ENCODE data around the gene PLEKHF1.

DNA sequence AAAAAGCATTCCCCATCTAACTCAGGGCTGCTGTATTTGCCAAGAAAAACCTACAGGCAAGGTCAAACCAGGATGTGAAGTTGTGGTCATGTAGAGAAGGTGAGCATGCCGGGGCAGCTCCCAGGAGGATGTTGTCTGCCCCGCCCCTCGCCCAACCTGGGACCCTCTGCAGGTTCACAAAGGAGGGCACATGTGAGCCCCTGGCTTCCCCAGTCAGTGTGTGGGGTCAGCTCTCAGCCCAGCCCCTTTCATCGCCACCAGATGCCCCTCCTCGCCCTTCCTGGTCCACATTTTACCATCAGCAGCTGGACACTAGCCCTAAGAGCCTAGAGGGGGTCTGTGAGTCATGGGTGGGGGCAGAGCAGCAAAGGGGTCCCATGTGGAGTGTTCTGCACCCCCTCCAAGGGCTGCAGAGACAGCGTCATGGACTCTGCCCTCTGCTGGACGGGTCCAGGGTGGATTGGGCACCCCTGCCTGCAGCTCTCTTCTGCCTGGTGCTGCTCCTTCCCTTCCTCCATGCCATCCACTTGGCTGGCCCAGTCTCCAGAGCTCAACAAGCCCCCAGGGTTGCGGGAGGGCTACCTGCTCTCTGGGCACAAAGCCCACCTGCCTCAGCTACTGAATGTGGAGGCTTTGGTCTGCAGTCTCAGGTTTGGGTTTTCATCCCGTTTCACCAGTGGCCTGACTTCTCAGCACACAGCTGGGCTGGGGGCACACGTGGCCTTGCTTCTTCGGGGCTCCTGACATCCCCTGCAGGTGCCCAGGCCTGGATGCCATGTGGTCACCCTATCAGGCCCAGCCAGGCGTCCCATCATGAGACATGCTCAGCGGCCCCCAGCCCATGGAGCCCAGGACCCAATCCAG is 3.7 kb downstream of the PLEKHF1 start:
- TF ChIP-seq POLR2AphosphoS5 (IDR thresholded peaks at IDR 0.05; ENCODE audit: low read depth, low read length) (no peak), POLR2A (IDR thresholded peaks at IDR 0.05; ENCODE audit: low read depth, low read length) (no peak), TAF1 (IDR thresholded peaks at IDR 0.05; ENCODE audit: borderline replicate concordance, low read depth, low read length) (no peak)

Data from GM12892 (cell line).